MM.1S (cell line): ENCODE data around the gene ARL15.

Experiments used
- DNase-seq: peaks from one replicate; pipeline ENCODE4 v3.0.0-alpha.2; 2015
- H2AFZ ChIP-seq: fragments of 300-600 bp; sonication (generic); 2 replicates; pipeline ENCODE4 v1.6.0; 2016; ENCODE audit warnings: antibody characterized with exemption, low read length
- H3F3A ChIP-seq: fragments of 300-600 bp; sonication (generic); 2 replicates; pipeline ENCODE4 v1.6.1; 2016; ENCODE audit warnings: mild to moderate bottlenecking, antibody characterized with exemption, low read length, moderate library complexity, mixed read lengths; ENCODE audit not compliant: insufficient read depth
- H3K27ac ChIP-seq: fragments of 300-600 bp; sonication (generic); 2 replicates; pipeline ENCODE4 v1.5.1; 2016; ENCODE audit warnings: mild to moderate bottlenecking, low read length
- H3K27me3 ChIP-seq: fragments of 300-600 bp; sonication (generic); replicated peaks from 2 replicates; pipeline ENCODE4 v1.6.0; 2016; ENCODE audit warnings: low read length; ENCODE audit not compliant: insufficient read depth
- H3K36me3 ChIP-seq: fragments of 300-600 bp; sonication (generic); replicated peaks from 2 replicates; pipeline ENCODE4 v1.6.1; 2016; ENCODE audit warnings: mild to moderate bottlenecking, low read length, mixed read lengths; ENCODE audit not compliant: insufficient read depth
- H3K4me1 ChIP-seq: fragments of 300-600 bp; sonication (generic); 2 replicates; pipeline ENCODE4 v1.6.1; 2016; ENCODE audit warnings: low read length, mixed read lengths
- H3K4me2 ChIP-seq: fragments of 300-600 bp; sonication (generic); 2 replicates; pipeline ENCODE4 v1.6.0; 2016; ENCODE audit warnings: low read depth, low read length
- H3K4me3 ChIP-seq: fragments of 300-600 bp; sonication (generic); 2 replicates; pipeline ENCODE4 v1.5.1; 2016; ENCODE audit warnings: low read length, mixed read lengths
- H3K79me2 ChIP-seq: fragments of 300-600 bp; sonication (generic); 2 replicates; pipeline ENCODE4 v1.6.1; 2016; ENCODE audit warnings: mixed run types, low read length, mixed read lengths
- H3K9ac ChIP-seq: fragments of 300-600 bp; sonication (generic); 2 replicates; pipeline ENCODE4 v1.6.1; 2016; ENCODE audit warnings: low read length, mixed read lengths
- H3K9me2 ChIP-seq: fragments of 300-600 bp; sonication (generic); replicated peaks from 2 replicates; pipeline ENCODE4 v1.6.1; 2016; ENCODE audit warnings: mild to moderate bottlenecking, low read length, mixed read lengths; ENCODE audit not compliant: insufficient read depth
- H3K9me3 ChIP-seq: fragments of 300-600 bp; sonication (generic); replicated peaks from 2 replicates; pipeline ENCODE4 v1.6.1; 2016; ENCODE audit warnings: mild to moderate bottlenecking, low read length, mixed read lengths; ENCODE audit not compliant: insufficient read depth
- H4K20me1 ChIP-seq: fragments of 300-600 bp; sonication (generic); 2 replicates; pipeline ENCODE4 v1.6.1; 2016; ENCODE audit warnings: mild to moderate bottlenecking, low read length, moderate library complexity, mixed read lengths; ENCODE audit not compliant: insufficient read depth
- EZH2 ChIP-seq: fragments of 300-600 bp; sonication (generic); optimal IDR thresholded peaks from 2 replicates; pipeline ENCODE3; 2017; ENCODE audit warnings: low read depth, mild to moderate bottlenecking, antibody characterized with exemption, low read length, mixed read lengths
- EZH2phosphoT487 ChIP-seq: fragments of 300-600 bp; sonication (generic); IDR thresholded peaks from 2 replicates; pipeline ENCODE4 v1.6.1; 2018; ENCODE audit warnings: antibody characterized with exemption, low read length
- TF ChIP-seq, protein P1 (sequence below): fragments of 300-600 bp; sonication (generic); IDR thresholded peaks from 2 replicates; pipeline ENCODE4 v1.5.1; 2016; ENCODE audit warnings: antibody characterized with exemption, low read length, mixed read lengths

ARL15 gene

DNA sequence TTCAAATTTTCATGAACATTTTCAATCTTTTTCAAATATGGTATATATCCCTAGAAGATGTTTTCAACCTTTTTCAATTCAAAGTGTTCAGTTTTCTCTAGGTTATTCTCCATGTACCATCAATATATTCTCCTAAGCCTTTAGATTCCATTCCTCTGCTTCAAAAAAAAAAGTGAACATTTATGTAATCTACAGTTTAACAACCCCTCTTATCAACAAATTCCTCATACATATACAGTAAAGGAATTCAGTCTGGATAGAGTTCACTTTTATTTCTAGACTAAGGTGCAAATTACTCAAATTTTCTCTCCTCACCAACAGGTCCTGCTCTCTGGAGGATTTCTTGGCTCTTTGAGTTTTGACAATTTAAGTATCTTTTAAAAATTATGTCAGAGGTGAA is 150.0 kb downstream of the ARL15 start:
- no peaks in the 10 kb centered on the region for H3K79me2 ChIP-seq
- no peaks in the 10 kb centered on the region for H3K4me1 ChIP-seq
- no peak overlapping the region for H3K9ac ChIP-seq
- no peak overlapping the region for H2AFZ ChIP-seq
- no peaks in the 10 kb centered on the region for H3K9me2 ChIP-seq
- TF ChIP-seq, protein P1, sequence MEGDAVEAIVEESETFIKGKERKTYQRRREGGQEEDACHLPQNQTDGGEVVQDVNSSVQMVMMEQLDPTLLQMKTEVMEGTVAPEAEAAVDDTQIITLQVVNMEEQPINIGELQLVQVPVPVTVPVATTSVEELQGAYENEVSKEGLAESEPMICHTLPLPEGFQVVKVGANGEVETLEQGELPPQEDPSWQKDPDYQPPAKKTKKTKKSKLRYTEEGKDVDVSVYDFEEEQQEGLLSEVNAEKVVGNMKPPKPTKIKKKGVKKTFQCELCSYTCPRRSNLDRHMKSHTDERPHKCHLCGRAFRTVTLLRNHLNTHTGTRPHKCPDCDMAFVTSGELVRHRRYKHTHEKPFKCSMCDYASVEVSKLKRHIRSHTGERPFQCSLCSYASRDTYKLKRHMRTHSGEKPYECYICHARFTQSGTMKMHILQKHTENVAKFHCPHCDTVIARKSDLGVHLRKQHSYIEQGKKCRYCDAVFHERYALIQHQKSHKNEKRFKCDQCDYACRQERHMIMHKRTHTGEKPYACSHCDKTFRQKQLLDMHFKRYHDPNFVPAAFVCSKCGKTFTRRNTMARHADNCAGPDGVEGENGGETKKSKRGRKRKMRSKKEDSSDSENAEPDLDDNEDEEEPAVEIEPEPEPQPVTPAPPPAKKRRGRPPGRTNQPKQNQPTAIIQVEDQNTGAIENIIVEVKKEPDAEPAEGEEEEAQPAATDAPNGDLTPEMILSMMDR, result no peak
- TF ChIP-seq EZH2phosphoT487 (no peak), EZH2 (no peak)
- no peaks in the 10 kb centered on the region for H4K20me1 ChIP-seq
- H3F3A ChIP-seq, result no peaks in the 10 kb centered on the region
- DNase-seq, result no peak
- no peak overlapping the region for H3K4me3 ChIP-seq
- no peaks in the 10 kb centered on the region for H3K36me3 ChIP-seq
- no peak overlapping the region for H3K4me2 ChIP-seq
- H3K27me3 ChIP-seq, result no peaks in the 10 kb centered on the region
- no peak overlapping the region for H3K27ac ChIP-seq
- no peaks in the 10 kb centered on the region for H3K9me3 ChIP-seq

DNA sequence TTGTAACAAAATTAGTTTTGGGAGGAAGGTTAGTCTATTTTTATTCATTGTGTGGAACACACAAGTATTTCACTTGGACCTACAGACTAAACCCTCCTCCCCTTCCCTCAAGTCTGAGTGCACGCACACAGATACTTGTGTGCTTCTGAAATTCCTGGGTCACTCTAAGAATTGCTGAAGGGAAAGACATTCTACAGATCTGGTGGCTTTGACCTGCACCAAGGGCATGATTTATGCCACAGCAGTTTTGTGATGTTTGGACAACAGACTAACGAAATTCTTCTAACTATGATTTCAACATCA is 150.5 kb downstream of the ARL15 start:
- Histone ChIP-seq H3K9me2 (no peaks in the 10 kb centered on the region), H3K4me1 (no peaks in the 10 kb centered on the region), H2AFZ (no peak overlapping the region), H3K9me3 (no peaks in the 10 kb centered on the region), H3F3A (no peaks in the 10 kb centered on the region), H4K20me1 (no peaks in the 10 kb centered on the region), H3K27ac (no peak overlapping the region), H3K9ac (no peak overlapping the region), H3K36me3 (no peaks in the 10 kb centered on the region), H3K27me3 (no peaks in the 10 kb centered on the region), H3K79me2 (no peaks in the 10 kb centered on the region), H3K4me3 (no peak overlapping the region), H3K4me2 (no peak overlapping the region)
- TF ChIP-seq EZH2 (no peak), EZH2phosphoT487 (no peak)
- TF ChIP-seq, protein P1, result no peak
- DNase-seq, result no peak

DNA sequence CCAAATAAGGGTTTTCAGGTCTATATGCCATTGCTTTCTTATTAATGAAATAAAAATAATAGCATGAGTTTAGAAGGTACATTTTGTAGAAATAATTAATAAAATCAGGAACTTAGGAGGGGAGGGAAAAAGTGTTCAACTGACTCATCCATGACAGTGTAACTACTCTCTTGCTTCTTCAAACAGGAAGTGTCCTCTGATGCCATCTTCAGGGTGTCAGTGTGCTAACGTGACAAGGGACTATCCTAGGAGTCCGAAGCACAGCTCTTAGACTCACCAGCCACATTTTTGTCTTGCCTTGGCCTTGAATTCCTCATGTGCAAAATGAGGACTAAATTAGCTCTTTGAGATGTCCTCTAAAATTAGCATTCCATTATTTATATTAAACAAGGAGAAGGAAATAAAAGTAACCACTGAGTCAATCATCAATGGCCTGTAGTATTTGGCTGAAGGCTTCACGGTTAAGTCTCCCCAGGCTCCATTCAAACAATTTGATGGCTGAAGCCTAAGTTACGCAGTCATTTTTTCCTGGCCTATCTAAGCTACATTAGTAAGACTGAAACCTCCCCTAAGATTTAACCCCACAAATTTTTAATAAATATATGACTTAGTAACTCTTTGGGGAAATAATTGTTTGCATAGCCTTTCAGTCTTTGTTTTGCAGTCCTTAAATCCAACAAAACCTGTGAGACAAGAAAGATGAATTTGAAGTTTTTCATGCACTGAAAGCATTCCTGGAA is 151.1 kb downstream of the ARL15 start:
- TF ChIP-seq EZH2phosphoT487 (no peak), EZH2 (no peak)
- TF ChIP-seq, protein P1, result no peak
- no peak overlapping the region for H3K9ac ChIP-seq
- no peaks in the 10 kb centered on the region for H4K20me1 ChIP-seq
- no peaks in the 10 kb centered on the region for H3K36me3 ChIP-seq
- H3K9me2 ChIP-seq, result no peaks in the 10 kb centered on the region
- DNase-seq, result no peak
- no peaks in the 10 kb centered on the region for H3F3A ChIP-seq
- no peak overlapping the region for H3K27ac ChIP-seq
- H3K9me3 ChIP-seq, result no peaks in the 10 kb centered on the region
- H3K79me2 ChIP-seq, result no peaks in the 10 kb centered on the region
- no peak overlapping the region for H3K4me2 ChIP-seq
- H3K4me1 ChIP-seq, result no peaks in the 10 kb centered on the region
- no peaks in the 10 kb centered on the region for H3K27me3 ChIP-seq
- H3K4me3 ChIP-seq, result no peak overlapping the region
- no peak overlapping the region for H2AFZ ChIP-seq
